Keratinocyte (primary cell): Measurements from ENCODE around the gene CTSA. TPM values are rescaled to one million over a fixed set of nuclear protein-coding genes. Genes with fewer than 3 reads are reported as not detected.

Experiments
- DNase-seq: peaks from one replicate; pipeline ENCODE4 v3.0.0-alpha.2; 2011; ENCODE audit warnings: low read depth, missing footprints, low spot score
- FAIRE-seq: peaks from 2 replicates; lab custom pipeline; 2011; peaks lifted over from hg19 to GRCh38; lab: Jason Lieb, UNC
- H2AFZ ChIP-seq: 2 replicates; pipeline ENCODE4 v1.6.0; 2012; ENCODE audit warnings: low read length, control low read depth, inconsistent platforms; ENCODE audit not compliant: control insufficient read depth
- H3K27ac ChIP-seq: 2 replicates; pipeline ENCODE4 v1.5.1; 2011; ENCODE audit warnings: low read length; ENCODE audit not compliant: control insufficient read depth, insufficient read depth
- H3K27me3 ChIP-seq: 3 replicates; pipeline ENCODE4 v1.6.0; 2011; ENCODE audit warnings: low read length; ENCODE audit not compliant: control insufficient read depth, insufficient read depth; ENCODE audit errors: extremely low read depth
- H3K36me3 ChIP-seq, 2 experiments: 2 replicates in 1 of 2; 3 replicates in 1 of 2; pipeline ENCODE4 v1.5.1; 2011; ENCODE audit warnings: low read length in 2 of 2, mild to moderate bottlenecking in 1 of 2; ENCODE audit not compliant: control insufficient read depth in 2 of 2, insufficient read depth in 2 of 2; ENCODE audit errors: extremely low read depth in 1 of 2
- H3K4me1 ChIP-seq: 3 replicates; pipeline ENCODE4 v1.5.1; 2011; ENCODE audit warnings: low read length; ENCODE audit not compliant: control insufficient read depth, insufficient read depth; ENCODE audit errors: extremely low read depth
- H3K4me2 ChIP-seq: 3 replicates; pipeline ENCODE4 v1.6.0; 2011; ENCODE audit warnings: low read depth, low read length; ENCODE audit not compliant: control insufficient read depth, insufficient read depth; ENCODE audit errors: extremely low read depth
- H3K4me3 ChIP-seq, 3 experiments: fragments of 200-600 bp in 1 of 3; sonication (generic) in 1 of 3; 2 replicates in 2 of 3; 3 replicates in 1 of 3; pipeline ENCODE4 v1.5.1; 2011 to 2016; ENCODE audit warnings: low read length in 3 of 3, mild to moderate bottlenecking in 3 of 3, control low read depth in 2 of 3, inconsistent platforms in 1 of 3, low read depth in 1 of 3, mixed read lengths in 1 of 3, mixed run types in 1 of 3, moderate library complexity in 1 of 3; ENCODE audit not compliant: control insufficient read depth in 2 of 3, insufficient read depth in 2 of 3; ENCODE audit errors: extremely low read depth in 1 of 3
- H3K79me2 ChIP-seq: 2 replicates; pipeline ENCODE4 v1.6.0; 2012; ENCODE audit warnings: low read length; ENCODE audit not compliant: control insufficient read depth, insufficient read depth
- H3K9ac ChIP-seq: 3 replicates; pipeline ENCODE4 v1.6.0; 2011; ENCODE audit warnings: low read length; ENCODE audit not compliant: control insufficient read depth, insufficient read depth; ENCODE audit errors: extremely low read depth
- H3K9me1 ChIP-seq: 3 replicates; pipeline ENCODE4 v1.6.0; 2011; ENCODE audit warnings: low read length; ENCODE audit not compliant: control insufficient read depth, insufficient read depth; ENCODE audit errors: extremely low read depth
- H3K9me3 ChIP-seq: 2 replicates; pipeline ENCODE4 v1.5.1; 2012; ENCODE audit warnings: low read depth, low read length; ENCODE audit not compliant: control insufficient read depth
- H4K20me1 ChIP-seq: 3 replicates; pipeline ENCODE4 v1.6.0; 2011; ENCODE audit warnings: low read length; ENCODE audit not compliant: control insufficient read depth, insufficient read depth; ENCODE audit errors: extremely low read depth
- CTCF ChIP-seq, 3 experiments: IDR thresholded peaks in 1 of 3; conservative IDR thresholded peaks in 1 of 3; optimal IDR thresholded peaks in 1 of 3; 2 replicates in 2 of 3; 3 replicates in 1 of 3; pipeline versions ENCODE3 to v1.5.1; 2011; ENCODE audit warnings: low read length in 3 of 3, mild to moderate bottlenecking in 3 of 3, moderate library complexity in 2 of 3, control low read depth in 1 of 3, inconsistent platforms in 1 of 3; ENCODE audit not compliant: insufficient read depth in 2 of 3; ENCODE audit errors: extremely low read depth in 1 of 3
- EZH2 ChIP-seq: IDR thresholded peaks from one replicate; pipeline ENCODE4 v1.6.1; 2012; ENCODE audit warnings: inconsistent platforms, mild to moderate bottlenecking, low read length, moderate library complexity
- dilution Hi-C: fragments of 300-500 bp; cut with MboI; formaldehyde crosslinking; loops from one replicate; pipeline ENCODE4 v1.7.0; 2020; ENCODE audit warnings: low sequenced_read_pairs; ENCODE audit not compliant: extremely low pct_ligation_motif_present
- polyA plus RNA-seq, 5 experiments: library from polyadenylated mRNA; depleted of rRNA in 3 of 5; stranded (reverse) in 3 of 5; stranded (forward) in 1 of 5; unstranded in 1 of 5; fragments of >200 nt; gene quantifications; 1 replicate in 1 of 5; 2 replicates in 3 of 5; 3 replicates in 1 of 5; pipeline versions ENCODE4 v1.2.1 to v1.2.3, GENCODE V29; 2011 to 2012; ENCODE audit warnings: missing spikeins in 2 of 5, low read depth in 1 of 5, low replicate concordance in 1 of 5

CTSA gene
- polyA plus RNA-seq, 1 donor (not counting 4 experiments of a cell fraction or from before 2014, with no cell fraction given): 38.6 TPM

- Histone ChIP-seq H4K20me1 (no peaks in the 10 kb centered on the region), H3K9me1 (no peaks in the 10 kb centered on the region), H3K27ac (no peak overlapping the region), H3K9ac (no peak overlapping the region), H3K79me2 (no peaks in the 10 kb centered on the region), H3K4me2 (no peak overlapping the region), H3K4me3 (no peak overlapping the region), H3K4me1 (no peaks in the 10 kb centered on the region), H3K36me3 (no peaks in the 10 kb centered on the region), H3K9me3 (no peaks in the 10 kb centered on the region), H3K27me3 (no peaks in the 10 kb centered on the region), H2AFZ (no peak overlapping the region)
- TF ChIP-seq CTCF (optimal IDR thresholded peaks at IDR 0.05 in 1 of 3, IDR thresholded peaks at IDR 0.05 in 1 of 3, conservative IDR thresholded peaks at IDR 0.05 in 1 of 3; ENCODE audit: extremely low read depth in 1 of 3, insufficient read depth in 2 of 3, low read length in 3 of 3): no peak
- no peak for TF ChIP-seq EZH2
- no peak for FAIRE-seq
- no peak for DNase-seq
- dilution Hi-C loops: no loop called here
These were observed 28.6 kb downstream of the CTSA start for GRCh38 chr20:45919542-45920399.

- Histone ChIP-seq H3K9ac (no peak overlapping the region), H2AFZ (no peak overlapping the region), H3K4me2 (no peak overlapping the region), H4K20me1 (no peaks in the 10 kb centered on the region), H3K27me3 (peaks cover 2% of the 10 kb centered on the region), H3K9me3 (no peaks in the 10 kb centered on the region), H3K36me3 (no peaks in the 10 kb centered on the region), H3K79me2 (no peaks in the 10 kb centered on the region), H3K27ac (no peak overlapping the region), H3K4me1 (no peaks in the 10 kb centered on the region), H3K4me3 (no peak overlapping the region), H3K9me1 (no peaks in the 10 kb centered on the region)
- no peak for TF ChIP-seq CTCF (optimal IDR thresholded peaks at IDR 0.05 in 1 of 3, IDR thresholded peaks at IDR 0.05 in 1 of 3, conservative IDR thresholded peaks at IDR 0.05 in 1 of 3; ENCODE audit: extremely low read depth in 1 of 3, insufficient read depth in 2 of 3, low read length in 3 of 3)
- no peak for TF ChIP-seq EZH2
- FAIRE-seq (no peak), DNase-seq (no peak)
- dilution Hi-C loops: no loop called here
These were observed 29.6 kb downstream of the CTSA start for GRCh38 chr20:45920462-45921336.
